CD4-positive, alpha-beta T cell treated with Interferon alpha-2 for 1 hour (primary cell): Measurements from ENCODE around the gene C10orf143.
"Not testable (repeated sequence)": the region's sequence is repeated elsewhere in the genome, so short reads cannot be mapped to it uniquely, and the experiment has no call there.

Experiments used
- DNase-seq, 2 donors: peaks; one replicate each; pipeline ENCODE4 v3.0.0-alpha.2; 2020 to 2022

The C10orf143 gene

GRCh38 chr10:130027716-130028464 is 82.7 kb downstream of the C10orf143 start:
- DNase-seq = no peak

GRCh38 chr10:130026670-130027456 is 83.8 kb downstream of the C10orf143 start:
- no peak for DNase-seq

- DNase-seq = no peak
Observed at GRCh38 chr10:130025811-130026485, 84.7 kb downstream of the C10orf143 start.

DNA sequence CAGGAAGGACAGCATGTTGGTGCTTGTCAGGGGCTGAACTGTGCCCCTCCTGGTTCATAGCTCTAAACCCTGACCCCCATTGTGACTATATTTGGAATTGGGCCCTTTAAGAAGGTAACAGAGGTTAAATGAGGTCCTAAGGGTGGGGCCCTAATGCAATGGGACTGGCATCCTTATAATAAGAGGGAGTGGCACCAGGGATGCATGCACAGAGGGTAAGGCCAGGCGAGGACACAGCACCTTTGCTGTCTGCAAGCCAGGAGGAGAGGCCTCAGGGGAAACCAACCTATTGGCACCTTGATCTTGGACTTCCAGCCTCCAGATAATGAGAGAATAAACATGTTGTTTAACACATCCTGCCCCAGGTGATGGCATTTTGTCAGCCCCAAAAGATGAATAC is 85.3 kb downstream of the C10orf143 start:
- DNase-seq = no peak

DNA sequence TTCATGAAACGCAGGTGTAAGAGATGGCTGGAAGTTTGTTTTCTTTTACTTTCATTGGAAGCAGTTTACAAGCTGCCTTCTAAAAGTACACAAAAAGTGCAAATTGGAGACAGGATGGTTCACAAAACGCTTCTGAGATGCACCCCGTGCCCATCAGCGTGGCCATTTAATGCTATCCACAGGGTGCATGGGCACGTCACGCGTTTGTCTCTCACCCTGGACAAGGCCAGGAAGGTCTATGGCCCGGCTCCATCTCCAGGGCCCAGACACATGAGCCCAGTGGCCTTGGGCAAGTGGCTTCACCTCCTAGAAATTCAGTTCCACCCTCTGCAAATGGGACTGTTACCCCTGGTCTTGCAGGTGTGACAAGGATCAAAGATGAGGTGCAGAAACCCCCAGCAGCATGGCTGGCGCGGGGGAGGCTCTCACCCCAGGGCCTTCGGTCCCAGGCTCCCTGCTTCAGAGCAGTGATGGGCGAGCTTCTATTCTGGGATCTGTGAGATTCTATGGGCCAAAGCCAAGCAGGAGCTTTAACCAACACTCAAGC is 85.8 kb downstream of the C10orf143 start:
- no peak for DNase-seq

GRCh38 chr10:130024326-130024725 is 86.3 kb downstream of the C10orf143 start:
- not testable (repeated sequence) for DNase-seq

GRCh38 chr10:130023454-130024230 is 87.0 kb downstream of the C10orf143 start:
- DNase-seq = no peak

DNA sequence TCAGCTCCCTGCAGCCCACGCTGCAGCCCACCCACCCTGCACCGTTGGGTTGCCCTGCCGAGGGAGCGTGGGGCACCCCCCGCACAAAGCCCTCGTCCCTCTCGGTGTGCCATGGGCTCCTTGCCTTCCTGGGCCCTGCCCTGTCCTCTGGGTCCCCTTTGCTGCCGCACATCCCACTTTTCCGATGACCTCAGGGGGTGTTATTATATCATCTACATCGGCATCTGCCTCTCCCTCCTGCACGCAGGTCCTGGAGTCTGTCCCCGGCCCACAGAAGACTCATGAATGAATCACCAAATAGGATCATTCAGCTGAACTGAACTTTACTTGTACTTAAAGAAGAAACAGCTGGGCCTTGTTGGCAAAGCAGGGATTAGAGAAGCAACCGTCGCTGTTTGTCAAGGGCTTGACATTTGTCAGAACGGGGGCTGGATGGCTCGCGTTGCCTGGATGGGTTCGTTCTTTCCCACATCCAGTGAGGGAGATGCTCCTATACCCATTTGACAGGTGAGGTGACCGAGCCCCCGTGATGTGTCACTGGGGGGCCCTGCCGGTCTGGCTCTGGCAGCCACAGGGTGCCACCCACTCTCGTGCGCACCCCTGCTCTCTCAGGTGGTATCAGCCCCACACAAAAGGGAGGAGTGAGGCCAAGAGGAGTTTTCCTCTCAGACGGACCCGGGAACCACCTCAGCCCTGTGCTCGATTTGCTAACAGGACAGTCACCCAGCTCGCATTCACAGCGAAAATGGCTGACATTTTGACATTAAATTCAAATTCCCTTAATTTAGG is 87.9 kb downstream of the C10orf143 start:
- DNase-seq = no peak

GRCh38 chr10:130022086-130022485 is 88.5 kb downstream of the C10orf143 start:
- no peak for DNase-seq

GRCh38 chr10:130021383-130021950 is 89.2 kb downstream of the C10orf143 start:
- no peak for DNase-seq

- no peak for DNase-seq
Observed at GRCh38 chr10:130020651-130021382, 89.8 kb downstream of the C10orf143 start.

GRCh38 chr10:130018730-130019185 is 91.9 kb downstream of the C10orf143 start:
- DNase-seq = no peak

GRCh38 chr10:130018265-130018664 is 92.4 kb downstream of the C10orf143 start:
- DNase-seq = no peak

DNA sequence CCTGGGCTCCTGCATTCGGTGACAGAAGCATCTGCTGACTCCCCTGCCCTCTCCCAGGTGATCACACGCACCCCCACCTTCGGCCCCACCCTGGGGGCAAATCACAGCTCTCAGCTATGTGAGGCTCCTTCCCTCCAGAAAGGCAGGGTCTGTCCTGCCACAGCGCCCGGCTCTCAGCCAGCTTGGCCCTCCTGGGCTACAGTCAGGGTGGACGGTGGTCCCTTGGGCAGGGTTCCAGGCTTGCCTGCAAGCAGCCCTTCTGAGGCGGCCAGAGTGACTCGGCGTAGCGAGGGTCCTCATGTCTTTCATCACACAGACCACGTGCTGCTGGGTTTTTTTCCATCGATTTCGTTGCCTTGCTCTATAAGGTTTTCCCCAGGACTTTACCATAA is 93.0 kb downstream of the C10orf143 start:
- DNase-seq = no peak

DNA sequence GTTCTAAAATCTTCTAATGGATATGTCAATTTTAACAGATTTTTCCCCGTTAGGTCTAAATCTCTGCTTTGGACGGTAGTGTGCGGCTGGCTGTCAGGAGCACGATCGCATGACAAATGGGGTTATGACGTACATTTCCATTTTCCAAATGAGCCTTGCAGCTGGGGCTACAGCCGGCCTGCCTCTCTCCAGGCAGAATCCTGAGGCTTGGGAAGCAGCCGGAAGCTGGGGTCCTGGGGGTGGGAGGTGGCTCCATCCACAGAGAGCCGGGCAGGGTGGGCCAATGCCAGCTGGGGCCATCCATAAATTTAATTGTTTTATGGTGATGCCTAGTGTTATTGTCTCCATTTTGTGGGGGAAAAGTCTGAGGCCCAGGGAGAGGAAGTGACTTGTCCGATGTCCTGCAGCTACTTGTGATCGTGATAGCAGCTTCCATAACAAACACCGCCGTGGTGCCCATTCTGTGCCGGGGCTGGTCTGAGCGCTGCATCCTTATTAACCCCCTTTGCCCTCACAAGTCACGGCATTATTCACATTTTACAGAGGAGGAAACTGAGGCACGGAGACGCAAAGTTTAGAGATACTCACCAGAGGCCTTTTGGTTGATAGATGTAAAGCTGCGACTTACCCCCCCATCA is 93.5 kb downstream of the C10orf143 start:
- no peak for DNase-seq

- DNase-seq = no peak
Observed at GRCh38 chr10:130016095-130016494, 94.5 kb downstream of the C10orf143 start.

DNA sequence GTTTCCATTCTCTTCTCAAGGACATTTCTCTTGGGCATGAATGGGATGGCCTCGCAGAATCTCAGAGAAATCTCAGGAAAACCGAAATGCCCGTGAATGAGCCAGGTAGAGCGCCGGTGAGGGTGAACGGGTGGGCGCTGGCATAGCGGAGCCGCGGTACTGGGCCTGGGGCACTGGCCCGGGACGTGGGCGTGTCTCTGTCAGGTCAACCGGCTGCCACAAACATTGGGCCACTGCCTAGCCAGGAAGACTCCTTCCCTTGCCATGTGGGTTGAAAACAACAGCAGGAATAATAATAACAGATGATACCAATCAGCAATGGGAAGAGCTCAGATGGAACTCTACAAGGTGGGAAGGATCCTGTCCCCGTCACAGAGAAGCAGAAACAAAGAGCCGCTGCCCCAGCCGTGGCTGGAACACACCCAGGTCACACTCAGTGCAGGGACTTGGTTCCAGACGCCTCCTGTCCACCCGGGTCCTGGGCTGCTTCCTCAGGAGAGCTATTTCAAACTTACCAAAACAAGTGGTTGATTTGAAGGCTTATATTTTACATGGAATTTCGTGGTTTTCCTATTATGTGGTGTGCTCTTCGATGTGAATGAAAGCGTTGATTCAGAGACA is 95.4 kb downstream of the C10orf143 start:
- no peak for DNase-seq

GRCh38 chr10:130014263-130015074 is 96.2 kb downstream of the C10orf143 start:
- DNase-seq = no peak
